GM19023 (cell line): ENCODE data around the gene SCYL2.
"Not testable (repeated sequence)": the region's sequence is repeated elsewhere in the genome, so short reads cannot be mapped to it uniquely, and the experiment has no call there.

Source experiments
- ATAC-seq: cut with Tn5 transposase; IDR thresholded peaks from one replicate; pipeline ENCODE4 v1.9.1; 2021; ENCODE audit warnings: mild to moderate bottlenecking, moderate library complexity; ENCODE audit not compliant: unreplicated experiment

Gene SCYL2

GRCh38 chr12:100258127-100258526 lies 8.8 kb upstream of the SCYL2 start:
- no peak for ATAC-seq

DNA sequence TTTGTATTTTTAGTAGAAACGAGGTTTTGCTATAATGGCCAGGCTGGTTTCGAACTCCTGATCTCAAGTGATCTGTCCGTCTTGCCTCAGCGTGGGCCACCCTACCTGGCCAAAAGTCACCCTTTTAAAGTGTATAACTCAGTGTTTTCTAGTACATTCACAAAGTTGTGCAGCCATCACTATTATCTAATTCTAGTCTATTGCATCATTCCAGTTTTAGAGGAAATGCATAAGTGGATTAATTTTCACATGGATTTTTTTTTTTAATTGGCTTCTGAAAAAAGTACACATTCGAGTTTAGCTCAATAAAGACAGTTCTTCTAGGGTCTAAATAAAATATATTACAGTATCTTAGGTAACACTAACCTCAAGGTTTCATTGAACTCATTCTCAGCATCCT lies 3.8 kb upstream of the SCYL2 start:
- no peak for ATAC-seq

DNA sequence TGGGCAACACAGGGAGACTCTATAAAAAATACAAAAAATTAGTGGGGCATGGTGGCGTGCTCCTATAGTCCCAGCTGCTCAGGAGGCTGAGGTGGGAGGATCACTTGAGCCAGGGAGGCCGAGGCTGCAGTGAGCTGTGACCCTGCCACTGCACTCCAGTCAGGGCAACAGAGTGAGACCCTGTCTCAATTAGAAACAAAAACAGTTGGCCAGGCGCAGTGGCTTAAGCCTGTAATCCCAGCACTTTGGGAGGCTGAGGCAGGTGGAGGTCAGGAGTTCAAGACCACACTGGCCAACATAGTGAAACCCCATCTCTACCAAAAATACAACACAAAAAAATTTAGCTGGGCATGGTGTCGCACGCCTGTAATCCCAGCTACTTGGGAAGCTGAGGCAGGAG lies 1.9 kb upstream of the SCYL2 start:
- not testable (repeated sequence) for ATAC-seq

DNA sequence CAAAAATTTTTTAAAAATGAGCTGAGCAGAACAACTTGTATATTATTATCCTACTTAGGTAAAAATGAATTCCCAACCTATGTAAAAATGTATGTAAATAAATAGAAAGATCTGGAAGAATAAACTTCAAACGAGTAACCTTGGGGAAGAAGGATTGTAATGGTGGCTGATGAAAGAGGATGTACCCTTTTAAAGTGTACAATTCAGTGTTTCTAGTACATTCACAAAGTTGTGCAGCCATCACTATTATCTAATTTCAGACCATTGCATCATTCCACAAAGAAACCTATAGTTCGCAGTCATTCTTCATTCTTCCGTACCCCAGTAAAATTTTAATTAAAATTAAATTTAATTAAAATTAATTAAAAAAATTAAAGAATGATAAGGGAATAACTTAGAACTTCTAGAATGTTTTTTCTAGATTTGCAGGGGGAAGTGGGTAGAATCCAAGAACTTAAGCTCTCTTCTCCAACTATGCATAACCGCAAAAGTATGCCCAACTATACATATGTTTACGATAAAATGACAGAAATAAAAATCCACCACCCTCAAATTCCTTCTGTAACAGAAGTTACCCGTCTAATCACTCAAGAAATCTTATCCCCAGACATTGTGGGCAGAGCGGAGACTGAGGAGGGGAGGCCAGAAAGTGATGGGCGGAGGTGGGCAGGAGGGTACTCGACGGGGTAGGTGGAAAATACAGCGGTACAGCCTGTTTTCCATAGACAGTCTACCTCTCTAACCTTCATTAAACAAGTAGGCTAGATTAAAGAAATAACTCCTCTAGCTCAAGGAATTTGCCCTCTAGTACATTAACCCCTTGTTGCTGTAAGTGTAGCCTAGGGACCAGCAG lies 1.0 kb upstream of the SCYL2 start:
- ATAC-seq = no peak

DNA sequence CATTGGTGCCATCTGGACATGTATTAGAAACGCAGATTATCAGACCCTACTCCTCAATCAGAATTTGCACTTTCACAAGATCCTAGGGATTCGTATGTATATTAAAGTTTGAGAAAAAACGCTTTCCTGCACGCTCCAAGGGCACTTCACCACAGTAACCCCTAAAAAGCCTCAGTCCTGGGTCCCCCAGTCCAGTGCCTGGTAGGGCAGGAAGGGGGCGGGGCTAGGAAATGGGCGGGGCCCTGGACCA lies 467 bp upstream of the SCYL2 start:
- ATAC-seq = peak; percentile 85

DNA sequence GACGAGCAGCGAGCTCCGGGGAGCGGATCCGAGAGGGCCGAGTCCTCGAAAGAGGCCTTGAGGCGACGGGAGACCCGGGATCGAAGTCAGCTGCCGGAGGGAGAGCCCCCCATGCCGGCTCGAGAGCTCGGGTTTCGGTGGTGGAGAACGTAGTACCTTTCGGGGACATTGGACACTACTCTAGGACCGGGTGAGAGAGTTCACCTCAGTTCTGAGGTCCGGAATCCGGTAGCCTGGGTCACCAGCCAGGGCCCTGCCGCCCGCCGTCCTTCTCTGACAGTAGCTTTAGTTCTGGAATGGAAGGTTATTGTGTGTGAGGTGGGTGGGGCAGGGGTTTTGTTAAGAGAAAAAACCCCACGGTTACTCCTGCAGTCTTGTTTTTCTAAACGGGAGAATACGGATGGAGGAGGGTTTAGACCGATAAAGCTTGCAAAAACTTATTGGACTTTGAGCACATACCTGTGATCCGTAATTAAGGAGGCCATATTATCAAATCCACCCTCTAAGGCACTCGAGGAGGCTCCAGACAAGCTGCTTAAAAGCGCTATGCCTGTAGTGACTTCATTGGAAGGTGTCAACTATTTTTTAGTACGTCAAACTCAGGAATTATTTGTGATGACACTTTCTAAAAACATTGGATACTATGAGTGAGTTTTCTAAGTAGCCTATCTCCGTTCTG lies 765 bp downstream of the SCYL2 start:
- peak; percentile 15 for ATAC-seq

DNA sequence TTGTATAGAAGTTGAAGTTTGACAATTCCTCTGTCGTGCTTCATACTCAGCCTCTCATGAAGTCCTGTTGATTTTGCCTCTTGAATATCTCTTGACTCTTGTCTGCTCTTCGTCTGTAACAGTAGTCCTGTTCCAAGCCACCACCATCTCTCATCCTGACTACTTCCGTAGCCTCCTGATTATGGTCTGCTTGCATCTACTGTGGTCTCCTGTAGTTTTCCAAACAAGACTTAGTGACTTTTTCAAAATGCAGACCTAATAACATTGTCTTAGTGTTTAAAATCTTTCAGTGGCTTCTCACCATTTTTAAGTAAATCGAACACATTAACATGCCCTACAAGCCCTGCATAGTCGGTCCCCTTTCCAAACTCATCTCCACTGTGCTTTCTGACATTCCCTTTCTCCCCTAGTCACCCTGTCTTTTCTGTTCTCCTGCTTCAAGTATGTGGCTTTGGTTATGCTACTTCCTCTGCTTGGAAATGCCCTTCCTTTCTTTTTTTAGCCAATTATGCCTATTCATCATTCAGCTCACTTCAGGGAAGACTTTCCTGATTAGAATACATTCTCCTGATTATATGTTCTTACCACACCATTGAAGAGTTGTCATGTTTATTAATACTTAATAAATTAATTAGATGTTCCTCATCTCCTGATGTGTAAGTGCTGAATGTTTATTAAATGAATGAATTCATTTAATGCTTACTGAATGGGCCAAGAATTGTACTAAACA lies 2.0 kb downstream of the SCYL2 start:
- ATAC-seq = no peak

DNA sequence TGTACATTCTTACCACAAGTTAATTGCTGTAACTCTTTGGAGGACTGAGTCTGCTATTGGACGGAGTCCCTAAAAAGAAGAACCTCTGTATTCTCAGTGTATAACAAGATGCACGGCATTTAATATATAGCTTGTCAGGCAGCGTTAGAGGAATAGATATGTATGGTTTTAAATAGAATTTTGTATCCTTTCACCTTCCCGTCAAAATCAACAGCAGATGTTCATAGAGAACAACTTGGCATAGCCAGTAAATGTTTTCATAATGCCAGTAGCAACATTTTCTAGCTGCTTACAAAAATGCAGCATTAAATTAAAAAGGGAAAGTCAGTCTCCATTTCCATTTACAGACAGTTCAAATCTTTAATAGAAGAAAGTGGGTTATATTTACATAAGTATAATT lies 6.8 kb downstream of the SCYL2 start:
- no peak for ATAC-seq

DNA sequence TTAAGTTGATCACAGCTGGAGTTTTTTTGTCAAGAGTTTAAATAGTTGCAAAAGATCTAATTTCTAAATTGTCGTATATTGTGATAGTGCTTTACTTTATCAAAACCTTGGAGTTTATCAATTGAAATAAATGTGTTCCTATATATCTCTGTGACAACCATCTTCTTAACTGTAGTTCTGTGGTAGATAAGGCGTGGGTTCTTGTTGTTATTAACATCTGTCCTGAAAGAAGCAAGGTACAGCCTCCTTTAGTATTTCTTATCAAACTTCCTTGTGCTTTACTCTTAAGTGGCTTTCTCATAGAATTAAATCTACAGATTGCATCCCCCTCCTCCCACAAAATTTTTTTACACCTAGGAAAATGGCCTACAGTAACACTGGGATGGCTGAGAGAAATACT lies 7.3 kb downstream of the SCYL2 start:
- no peak for ATAC-seq

DNA sequence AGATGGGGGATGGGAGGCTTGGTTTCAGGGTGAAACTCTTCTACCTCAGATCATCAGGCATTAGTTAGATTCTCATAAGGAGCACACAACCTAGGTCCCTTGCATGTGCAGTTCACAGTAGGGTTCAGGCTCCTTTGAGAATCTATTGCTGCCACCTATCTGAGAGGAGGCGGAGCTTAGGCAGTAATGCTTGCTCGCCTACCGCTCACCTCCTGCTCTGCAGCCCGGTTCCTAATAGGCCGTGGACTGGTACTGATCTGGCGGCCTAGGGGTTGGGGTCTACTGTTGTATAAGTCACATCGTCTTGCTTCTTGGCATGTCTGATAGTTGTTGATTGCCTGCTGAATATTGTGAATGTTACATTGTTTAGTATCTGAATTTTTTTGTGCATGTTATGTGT lies 12.2 kb downstream of the SCYL2 start:
- ATAC-seq = no peak

DNA sequence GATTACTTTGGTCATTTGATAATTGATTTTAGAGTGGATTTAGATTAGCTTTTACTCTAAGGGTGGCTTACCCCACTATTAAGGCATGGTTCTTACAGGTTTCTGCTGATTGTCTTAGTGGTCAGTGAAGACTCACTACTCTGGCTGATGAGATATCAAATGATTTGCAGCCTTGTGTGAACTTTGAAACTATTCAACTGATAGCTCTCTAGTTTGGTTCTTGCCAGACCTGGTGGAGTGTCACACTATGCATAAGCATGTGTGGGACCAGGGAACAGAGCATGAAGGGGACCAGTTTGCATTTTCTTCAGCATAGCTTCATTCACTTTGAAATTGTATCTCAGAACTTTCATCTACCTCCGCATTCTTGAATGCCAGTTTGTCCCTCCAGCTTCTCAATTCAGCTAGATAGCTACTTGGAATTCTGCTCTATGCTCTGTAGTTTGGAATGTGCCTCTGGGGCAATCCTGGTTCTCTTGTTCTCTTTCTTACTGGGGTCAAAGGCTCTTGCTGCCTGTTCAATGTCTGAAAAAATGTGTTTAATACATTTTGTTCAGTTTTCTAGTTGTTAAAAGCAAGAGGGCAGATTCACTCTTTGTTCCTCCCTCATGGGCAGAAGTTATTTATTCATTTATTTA lies 12.7 kb downstream of the SCYL2 start:
- ATAC-seq = no peak

- ATAC-seq = not testable (repeated sequence)
Measured at GRCh38 chr12:100284556-100284955, 17.6 kb downstream of the SCYL2 start.

- no peak for ATAC-seq
Measured at GRCh38 chr12:100289038-100289437, 22.1 kb downstream of the SCYL2 start.

- no peak for ATAC-seq
Measured at GRCh38 chr12:100290016-100290415, 23.0 kb downstream of the SCYL2 start.

GRCh38 chr12:100293017-100293416 lies 26.0 kb downstream of the SCYL2 start:
- no peak for ATAC-seq

GRCh38 chr12:100294366-100294765 lies 27.4 kb downstream of the SCYL2 start:
- ATAC-seq = not testable (repeated sequence)

GRCh38 chr12:100295764-100296555 lies 29.0 kb downstream of the SCYL2 start:
- ATAC-seq = no peak

DNA sequence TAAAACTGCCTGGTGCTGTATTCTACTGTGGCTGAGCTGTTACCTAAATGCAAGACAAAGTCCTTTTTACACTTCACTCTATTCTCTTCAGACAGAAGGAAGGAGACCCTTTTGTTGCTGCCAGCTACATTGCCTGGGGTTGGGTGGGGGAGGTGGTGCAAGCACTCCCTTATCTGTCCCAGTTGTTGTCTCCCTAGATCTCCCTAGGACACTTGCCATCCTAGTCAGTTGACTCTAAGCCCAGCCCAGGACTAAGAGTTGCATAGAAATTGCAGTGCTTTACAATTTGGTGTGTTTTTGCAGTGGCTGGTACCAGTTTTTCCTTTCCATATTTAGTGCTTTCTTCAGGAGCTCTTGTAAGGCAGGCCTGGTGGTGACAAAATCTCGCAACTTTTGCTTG lies 35.1 kb downstream of the SCYL2 start:
- no peak for ATAC-seq

DNA sequence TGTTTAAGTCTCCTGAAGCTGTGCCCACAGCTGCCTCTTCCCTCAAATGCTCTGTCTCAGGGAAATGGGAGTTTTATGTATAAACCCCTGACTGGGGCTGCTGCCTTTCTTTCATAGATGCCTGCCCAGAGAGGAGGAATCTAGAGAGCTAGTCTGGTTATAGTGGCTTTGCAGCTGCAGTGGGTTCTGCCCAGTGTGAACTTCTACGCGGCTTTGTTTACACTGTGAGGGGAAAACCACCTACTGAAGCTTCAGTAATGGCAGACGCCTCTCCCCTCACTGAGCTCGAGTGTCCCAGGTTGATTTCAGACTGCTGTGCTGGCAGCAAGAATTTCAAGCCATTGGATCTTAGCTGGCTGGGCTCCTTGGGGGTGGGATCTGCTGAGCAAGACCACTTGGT lies 36.9 kb downstream of the SCYL2 start:
- no peak for ATAC-seq

GRCh38 chr12:100304334-100304733 lies 37.4 kb downstream of the SCYL2 start:
- ATAC-seq = not testable (repeated sequence)

DNA sequence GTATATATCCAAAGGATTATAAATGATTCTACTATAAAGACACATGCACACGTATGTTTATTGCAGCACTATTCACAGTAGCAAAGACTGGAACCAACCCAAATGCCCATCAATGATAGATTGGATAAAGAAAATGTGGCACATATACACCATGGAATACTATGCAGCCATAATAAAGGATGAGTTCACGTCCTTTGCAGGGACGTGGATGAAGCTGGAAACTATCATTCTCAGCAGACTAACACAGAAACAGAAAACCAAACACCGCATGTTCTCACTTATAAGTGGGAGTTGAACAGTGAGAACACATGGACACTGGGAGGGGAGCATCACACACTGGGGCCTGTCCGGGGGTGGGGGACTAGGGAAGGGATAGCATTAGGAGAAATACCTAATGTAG lies 41.2 kb downstream of the SCYL2 start:
- ATAC-seq = not testable (repeated sequence)
